Activated CD4-positive, alpha-beta T cell treated with anti-CD3 and anti-CD28 coated beads, Interleukin-2, amount 50 U/mL, for 1 hour (primary cell): ENCODE data around the gene ZNF2.

ENCODE experiments used
- DNase-seq: peaks from one replicate; pipeline ENCODE4 v3.0.0-alpha.2; 2020

ZNF2 gene

DNA sequence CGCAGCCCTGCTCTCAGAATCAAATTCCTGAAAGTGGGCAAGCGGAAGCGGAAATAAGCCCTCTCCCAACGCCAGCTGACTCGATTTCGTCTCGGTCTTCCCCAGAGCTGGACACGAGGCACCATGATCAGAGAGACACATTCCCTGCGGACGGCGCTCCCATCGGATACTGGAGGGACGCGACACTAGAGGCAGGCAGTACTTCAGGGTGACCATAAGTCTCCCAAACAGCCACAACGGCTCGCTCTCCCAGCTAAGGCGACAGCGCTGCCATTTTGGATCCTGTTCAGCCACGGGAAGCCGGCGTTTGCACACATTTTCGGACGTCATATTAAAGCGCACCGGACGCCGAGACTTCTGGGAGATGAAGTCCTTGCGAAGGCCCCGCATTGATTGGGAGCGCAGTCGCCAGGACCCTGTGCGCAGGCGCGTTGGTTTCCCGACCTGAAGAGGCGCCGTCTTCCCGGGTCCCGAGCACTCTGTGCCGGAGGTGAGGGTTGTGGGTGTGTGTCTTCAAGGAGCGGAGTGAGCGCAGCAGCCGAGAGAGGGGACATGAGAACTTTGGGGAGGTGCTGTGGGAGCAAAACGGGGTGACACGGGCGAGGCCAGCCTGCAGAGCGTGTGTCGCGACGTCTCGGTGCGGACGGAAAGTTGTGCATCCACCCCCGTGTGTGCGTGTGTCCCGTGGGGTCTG, at the start of gene ZNF2:
TSS of gene ZNF2 (plus strand) at position 439 of the 694 bp plus-strand sequence. CDS start 10,418 bp downstream, outside the sequence.
- peak; percentile 97 for DNase-seq

DNA sequence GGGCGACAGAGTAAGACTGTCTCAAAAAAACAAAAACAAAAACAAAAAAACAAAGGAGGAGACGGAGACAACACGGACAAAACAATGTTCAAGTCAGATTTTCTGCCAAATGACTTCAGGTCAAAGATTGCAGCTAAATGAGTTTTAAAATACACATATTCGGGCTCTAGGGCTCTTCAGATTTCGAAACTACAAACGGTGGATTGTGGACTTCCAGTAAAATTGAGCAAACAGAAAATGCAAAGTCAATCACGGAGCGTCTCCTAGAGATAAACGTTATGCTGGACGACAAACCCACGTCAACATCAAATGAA, 44.6 kb upstream of the ZNF2 start:
- no peak for DNase-seq

DNA sequence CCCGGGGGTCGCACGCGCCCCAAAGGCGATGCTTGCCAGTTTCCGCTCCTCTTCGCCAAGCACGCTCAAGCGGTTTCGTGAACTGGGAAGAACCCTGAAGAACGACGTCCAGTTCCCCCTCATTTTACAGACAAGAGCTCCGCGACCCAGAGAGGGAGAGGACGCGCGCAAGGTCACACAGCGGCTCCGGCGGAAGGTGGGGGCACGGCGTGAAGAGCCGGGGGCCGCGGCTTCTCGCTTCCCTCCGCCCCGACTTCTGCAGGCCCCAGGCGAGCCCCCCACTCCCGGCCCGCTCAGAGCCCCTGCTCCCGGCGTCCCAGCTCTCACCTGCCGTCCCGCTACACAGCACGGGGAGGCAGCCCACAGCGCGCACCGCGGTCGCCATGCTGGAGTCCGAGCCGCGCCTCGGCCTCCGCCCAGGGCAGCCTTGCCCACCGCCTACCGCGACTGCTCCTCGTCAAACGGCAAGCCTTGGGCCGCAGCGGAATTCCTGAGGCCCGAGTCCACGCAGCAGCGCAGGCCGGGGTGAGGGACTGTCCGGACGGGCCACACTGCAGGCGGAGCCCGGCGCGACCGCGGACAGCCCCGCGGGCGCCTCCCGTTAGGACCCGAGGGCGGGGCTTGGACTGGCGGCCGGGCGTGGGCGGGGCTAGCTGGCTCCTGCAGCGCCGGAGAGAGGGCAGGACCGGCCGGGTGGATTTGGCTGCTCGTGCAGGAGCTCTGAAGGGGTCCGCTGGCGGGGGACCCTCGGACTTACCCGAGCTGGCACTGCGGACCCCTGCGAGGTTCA, 44.0 kb upstream of the ZNF2 start, which contains the start of gene MRPS5:
TSS of gene MRPS5 (minus strand) at position 402 of the 790 bp plus-strand sequence. CDS start at position 385, 17 bp downstream.
- DNase-seq: peak; percentile 85

DNA sequence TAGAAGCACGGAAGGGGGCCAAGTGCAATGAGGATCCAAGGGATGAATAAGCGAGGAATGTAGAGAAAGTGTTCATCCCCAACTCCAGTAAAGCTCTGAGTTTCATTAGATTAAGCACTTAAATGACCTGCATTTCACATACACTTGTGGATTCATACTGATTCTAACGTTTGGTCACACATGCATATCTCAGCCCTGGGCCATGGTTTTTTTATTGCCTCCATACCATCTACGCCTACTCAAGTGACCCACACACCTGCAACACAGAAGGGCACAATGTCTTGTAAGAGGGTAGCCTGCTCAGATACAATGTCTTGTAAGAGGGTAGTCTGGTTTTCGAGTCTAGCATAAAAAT, 43.4 kb upstream of the ZNF2 start:
- DNase-seq: no peak

DNA sequence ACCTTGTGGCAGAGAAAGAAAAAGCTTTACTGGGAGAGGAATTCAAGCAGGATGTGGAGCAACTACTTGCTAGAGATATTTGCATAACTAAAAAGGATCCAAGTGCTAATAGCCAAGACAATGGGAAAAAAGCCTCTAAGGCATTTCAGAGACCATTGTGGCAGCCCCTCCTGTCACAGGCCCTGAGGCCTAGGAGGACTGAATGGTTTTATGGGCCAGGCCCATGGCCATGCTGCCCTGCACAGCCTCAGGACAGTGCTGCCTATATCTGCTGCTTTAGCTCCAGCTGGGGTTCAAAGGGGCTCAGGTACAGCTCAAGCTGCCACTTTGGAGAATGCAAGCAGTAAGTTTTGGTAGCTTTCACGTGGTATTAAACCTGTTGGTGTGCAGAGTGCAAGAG, 26.9 kb upstream of the ZNF2 start:
- no peak for DNase-seq

DNA sequence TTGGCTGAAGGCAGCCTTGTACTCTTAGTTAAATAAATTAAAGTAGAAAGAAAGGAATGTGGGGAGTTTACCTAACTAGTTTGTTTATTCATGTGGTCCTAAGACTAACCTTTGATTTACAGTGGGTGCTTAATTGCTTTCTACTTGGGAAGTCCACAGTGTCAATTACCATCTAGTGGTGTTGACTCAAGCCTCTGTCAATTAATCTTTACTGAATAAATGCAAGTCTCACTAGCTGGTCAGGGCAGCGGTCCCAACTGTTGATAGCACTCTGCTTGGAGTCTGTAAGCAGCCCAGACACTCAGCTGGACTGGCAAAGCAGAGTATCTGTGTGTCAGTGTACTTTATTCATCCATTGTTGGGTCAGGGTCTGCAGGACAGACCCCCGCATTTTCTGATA, 21.8 kb upstream of the ZNF2 start:
- DNase-seq: no peak

DNA sequence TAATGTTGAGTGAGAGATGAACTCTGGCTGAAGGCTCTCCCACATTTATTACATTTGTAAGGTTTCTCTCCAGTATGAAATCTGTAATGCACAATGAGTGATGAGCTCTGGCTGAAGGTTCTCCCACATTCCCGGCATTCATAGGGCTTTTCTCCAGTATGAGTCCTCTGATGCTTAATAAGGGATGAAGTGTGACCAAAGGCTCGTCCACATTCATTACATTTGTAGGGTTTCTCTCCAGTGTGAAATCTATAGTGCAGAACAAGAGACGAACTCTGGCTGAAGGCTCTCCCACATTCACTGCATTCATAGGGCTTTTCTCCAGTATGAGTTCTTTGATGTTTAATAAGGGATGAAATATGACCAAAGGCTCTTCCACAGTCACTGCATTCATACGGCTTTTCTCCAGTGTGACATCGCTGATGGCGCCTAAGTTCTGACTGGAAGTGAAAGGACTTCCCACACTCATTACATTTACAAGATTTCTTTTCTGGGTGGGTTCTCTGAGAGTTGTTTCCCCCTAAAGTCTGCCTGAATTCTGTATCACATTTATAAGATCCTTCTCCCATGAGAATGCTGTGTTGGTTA, 16.1 kb upstream of the ZNF2 start:
- no peak for DNase-seq

DNA sequence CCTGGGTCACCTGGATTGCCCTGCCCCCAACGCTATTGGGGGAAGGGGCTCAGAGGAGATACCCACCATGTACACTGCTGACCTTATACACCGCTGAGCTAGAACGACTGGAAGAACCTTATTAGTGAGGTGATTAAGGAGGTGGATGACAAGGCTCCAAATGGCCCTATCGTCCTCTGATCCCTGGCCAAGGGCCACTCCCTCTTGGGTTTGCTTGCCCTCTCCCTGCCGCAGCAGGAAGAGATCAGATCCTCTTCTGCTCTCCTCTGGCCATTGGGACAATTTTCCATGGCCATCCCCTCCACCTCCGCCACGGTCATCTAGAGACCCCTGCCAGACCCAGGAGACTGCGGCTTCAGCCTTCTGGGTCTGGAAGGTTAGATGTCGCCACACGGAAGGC, 7.2 kb upstream of the ZNF2 start:
- DNase-seq: no peak

DNA sequence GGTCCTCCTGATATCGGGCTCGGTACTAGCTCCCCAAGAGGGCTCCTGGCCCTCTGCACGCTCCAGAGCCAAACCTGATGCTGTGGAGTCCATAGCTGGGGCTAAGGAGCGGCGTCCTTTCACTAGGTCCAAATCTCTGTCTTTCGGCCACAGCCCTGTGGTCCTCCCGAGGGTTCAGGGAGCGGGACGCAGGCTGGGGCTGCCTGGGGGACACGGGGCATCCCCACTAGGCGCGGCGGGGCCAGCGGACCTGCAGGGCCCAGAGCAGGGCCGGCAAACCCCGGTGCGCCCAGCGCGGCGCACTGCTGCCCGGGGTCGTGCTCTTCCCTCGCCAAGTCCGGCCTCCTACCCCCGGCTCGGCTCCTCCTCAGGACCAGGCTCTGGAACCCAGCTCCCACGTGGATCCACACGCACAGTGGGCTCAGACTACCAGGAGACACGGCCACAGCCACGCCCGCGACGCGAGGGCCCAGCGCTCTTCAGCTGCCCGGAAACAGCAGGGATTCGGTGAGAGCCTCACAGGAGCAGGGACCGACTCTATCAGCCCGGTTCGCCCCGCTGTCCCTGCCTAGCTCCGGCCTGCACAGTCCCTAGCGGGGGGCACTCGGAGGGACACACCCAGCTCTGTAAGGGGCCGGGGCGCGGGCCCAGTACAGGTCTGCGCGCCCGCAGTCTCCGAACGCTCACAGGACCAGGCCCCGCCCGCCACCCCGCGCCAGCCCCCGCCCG, 6.6 kb upstream of the ZNF2 start:
- no peak for DNase-seq

DNA sequence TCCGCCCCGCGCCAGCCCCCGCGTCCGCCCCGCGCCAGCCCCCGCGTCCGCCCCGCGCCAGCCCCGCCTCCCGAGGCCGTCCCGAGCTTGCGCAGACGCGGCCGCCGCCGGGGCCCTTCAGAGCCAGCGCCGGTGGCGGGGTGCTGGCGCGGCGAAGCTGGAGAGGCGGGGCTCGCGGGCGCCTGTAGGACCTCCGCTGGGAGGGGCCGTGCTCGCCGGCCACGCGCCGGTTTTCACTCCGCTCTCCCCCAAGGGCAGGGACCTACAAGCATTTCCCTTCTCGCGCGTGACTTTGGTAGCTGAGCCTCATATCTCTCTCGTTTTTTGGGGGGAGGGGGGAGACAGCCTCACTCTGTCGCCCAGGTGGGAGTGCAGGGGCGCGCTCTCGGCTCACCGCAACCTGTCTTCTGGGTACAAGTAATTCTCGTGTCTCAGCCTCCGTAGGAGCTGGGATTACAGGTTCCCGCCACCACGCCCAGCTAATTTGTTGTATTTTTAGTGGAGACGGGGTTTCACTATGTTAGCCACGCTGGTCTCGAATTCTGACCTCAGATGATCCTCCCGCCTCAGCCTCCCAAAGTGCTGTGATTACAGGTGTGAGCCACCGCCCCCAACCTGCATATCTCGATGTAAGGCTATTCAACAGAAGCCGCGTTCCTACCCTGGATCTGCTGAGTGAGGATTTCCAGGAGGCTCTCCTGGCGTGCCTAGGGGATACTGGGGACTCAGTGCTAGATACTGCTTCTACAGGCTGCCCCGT, 5.7 kb upstream of the ZNF2 start, which contains the start of gene ZNF514:
TSS of gene ZNF514 (minus strand) at position 159 of the 760 bp plus-strand sequence. CDS start 6,595 bp downstream, outside the sequence.
- peak; percentile 70 for DNase-seq

DNA sequence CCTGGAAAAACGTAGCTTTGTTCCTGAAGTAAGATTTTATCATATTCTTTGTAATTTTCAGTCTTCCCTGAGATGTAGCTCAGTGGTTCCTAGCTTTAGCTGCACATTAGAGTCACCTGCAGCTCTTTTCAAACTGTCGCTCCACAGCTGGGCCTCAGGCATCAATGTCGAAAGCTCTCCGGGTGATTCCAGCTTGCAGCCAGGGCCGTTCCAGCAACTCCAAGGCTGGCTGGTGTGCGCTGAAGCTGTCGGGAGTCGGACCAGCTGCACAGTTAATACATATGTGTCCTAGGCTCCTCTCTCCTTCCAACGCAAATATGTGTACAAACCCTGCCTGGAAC, 609 bp upstream of the ZNF2 start:
- no peak for DNase-seq

DNA sequence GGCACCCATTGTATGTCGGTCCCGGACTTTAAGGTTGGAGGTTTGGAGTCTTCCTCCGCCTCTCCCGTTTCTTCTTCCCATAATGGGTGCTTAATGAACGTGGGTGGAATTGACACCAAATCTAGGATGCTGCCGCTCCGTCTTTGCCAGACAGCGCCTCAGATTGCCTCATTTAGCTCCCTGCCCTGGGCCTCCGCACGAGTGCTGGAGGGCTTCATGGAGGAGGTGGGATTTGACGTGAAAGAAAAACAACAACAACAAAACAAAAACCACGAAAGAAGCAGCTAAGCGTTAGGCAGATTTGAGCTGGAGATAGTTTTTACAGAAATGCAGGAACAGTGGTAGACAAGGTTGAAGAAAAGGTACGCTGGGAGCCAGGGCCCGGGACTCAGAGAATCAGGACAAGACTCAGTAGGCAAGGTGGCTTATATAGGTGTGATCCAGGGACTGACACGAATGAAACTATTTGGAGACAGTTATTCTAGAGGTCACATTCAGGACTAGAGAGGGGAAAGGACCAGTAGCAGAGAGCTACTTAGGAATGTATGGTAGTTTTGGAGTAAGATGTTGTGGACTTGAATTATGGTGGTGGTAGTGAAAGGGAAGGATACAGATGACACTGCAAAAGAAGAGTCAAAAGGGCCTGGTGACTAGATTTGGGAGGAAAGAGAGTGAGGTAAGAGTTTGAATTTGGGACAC, 605 bp downstream of the ZNF2 start:
- DNase-seq: no peak

DNA sequence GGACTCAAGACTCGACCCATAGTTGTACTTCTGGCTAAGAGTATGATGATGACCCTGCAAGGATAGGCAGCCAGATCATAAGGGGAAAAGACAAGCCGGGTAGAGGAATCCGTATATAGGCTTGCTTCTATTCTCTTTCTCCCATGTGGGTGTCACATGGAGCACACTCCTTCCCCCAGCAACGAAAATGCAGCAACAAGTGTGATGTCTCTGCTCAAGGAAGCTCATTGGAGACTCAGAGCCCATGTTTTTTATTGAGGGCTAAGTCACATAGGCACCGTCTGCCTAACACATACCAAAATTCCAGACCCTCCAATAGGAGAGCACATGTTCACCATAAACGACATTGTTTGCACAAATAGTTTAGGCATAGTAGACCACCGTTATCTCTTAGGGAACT, 6.3 kb downstream of the ZNF2 start:
- no peak for DNase-seq

DNA sequence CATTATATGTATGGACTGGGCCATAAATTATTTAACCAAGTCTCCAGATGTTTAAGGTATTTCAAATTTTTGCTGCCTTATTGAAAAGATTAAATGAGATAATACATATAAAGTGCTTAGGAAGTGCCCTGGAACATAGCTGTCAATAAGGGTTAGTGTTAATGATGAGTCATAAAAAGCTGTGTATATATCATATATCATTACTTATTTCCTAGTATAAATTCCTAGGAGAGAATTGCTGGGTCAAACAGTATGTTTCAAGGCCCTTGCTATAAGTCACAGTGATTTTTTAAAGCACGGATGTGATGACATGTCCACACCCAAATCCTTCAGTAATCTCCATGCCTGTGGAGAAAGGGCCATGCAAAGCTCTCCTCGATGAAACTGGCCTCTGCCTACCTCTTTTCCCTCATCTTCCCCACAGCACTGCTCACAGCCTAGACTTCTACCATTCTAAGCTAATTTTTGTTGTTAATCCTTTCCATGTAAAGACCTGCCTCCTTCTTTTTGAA, 8.5 kb downstream of the ZNF2 start:
- DNase-seq: no peak

DNA sequence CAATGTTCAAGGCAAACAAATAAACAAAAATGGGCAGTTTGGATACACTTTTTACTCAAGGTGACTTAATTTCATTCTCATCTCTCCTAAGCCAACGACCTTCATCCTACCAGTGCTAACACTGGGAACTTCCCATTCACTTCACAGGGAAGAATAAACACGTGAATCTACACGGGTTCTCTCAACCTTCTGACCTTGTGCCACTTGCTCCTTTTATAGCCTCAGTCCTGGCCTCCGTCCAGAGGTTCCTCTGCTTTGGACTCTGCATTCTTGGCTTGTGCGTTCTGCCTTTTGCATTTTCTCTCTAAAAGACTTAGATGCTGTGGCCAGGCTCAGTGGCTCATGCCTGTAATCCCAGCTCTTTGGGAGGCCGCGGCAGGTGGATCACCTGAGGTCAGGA, 13.8 kb downstream of the ZNF2 start:
- no peak for DNase-seq

DNA sequence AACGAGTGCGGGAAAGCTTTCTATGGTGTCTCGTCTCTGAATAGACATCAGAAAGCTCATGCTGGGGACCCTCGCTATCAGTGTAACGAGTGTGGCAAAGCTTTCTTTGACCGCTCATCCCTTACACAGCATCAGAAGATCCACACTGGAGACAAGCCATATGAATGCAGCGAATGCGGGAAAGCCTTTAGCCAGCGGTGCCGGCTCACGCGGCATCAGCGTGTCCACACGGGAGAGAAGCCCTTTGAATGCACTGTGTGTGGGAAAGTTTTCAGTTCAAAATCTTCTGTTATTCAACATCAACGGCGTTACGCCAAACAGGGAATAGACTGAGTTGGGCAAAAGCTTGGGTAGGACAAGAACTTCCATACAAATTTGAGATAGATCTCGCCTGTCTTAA, 16.2 kb downstream of the ZNF2 start:
- DNase-seq: no peak

DNA sequence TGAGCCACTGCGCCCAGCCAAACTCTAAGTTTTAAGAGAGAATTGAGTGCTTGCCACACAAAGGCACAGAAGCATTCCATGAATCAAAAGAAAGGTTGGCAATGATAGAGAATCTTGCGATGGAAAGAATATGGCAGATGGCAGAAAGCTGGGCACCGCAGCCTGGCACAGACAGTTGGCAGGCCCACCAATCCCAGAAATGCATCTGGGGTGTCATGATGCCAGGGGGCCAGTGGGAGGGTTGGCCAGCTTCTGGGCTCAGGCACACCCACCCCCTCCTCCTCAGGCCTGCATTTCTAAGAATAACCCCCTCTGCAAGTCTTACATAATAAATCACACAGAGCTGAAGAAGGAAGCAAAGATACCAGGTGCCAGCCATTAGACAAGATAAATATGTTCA, 19.6 kb downstream of the ZNF2 start:
- DNase-seq: no peak

DNA sequence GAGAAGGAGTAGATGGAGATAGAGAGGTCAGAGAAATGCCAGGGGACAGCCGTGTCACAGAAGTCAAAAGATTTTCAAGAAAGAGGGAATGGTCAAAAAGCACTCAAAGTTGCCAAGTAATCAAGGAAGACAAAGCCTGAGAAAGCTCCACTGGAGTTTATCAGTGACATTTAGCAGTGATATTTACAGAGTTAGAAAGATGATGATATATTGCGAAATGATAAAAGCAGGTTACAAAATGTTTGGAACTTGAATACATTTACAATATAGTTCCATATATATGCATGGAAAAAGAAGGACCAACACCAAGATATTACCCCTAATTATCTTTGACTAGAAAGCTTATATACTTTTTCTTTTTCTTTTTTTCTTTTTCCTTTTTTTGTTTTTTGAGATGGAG, 20.4 kb downstream of the ZNF2 start:
- DNase-seq: no peak

DNA sequence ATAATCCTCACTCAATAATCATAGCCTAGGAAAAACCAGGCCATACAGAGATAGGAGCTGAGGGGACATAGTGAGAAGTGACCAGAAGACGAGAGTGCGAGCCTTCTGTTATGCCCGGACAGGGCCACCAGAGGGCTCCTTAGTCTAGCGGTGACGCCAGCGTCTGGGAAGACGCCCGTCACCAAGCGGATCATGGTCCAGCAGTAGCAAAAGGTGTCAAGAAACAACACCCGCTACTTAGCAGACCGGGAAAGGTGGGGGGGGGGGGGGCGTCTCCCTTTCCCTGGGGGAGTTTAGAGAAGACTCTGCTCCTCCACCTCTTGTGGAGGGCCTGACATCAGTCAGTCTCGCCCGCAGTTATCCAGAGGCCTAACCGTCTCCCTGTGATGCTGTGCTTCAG, 27.3 kb downstream of the ZNF2 start:
- peak; percentile 27 for DNase-seq

DNA sequence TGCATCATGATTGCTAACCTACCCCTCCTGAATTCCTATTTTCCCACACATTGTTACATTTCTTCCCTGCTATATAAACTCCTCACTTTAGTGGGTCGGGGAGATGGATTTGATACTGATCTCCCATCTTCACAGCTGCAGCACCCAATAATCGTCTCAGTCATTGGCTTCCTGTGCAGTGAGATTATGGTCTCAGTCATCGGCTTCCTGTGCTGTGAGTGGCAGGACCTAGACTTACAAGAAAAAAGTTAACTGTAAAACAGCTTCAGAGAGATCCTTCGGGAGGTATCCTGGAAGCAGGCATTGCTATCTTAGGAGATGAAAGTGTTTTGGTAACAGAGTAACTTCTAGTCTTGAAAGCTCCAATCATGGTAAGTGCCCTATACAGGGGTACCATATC, 38.3 kb downstream of the ZNF2 start:
- no peak for DNase-seq

DNA sequence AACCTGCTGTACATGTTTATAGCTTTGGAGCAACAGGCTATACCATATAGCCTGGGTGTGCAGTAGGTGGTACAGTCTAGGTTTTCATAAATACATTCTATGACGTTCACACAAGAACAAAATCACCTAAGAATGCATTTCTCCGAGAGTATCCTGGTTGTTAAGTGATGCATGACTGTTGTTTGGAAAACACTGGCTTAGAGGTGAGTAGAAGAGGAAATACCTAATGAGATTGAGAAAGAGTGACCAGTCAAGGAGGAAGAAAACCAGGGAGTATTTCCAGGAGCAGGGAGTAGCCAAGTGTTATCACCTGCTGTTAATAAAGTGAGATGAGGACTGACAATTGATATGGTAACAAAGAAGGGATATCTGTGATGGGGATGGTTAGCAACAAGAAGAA, 38.8 kb downstream of the ZNF2 start:
- DNase-seq: no peak

DNA sequence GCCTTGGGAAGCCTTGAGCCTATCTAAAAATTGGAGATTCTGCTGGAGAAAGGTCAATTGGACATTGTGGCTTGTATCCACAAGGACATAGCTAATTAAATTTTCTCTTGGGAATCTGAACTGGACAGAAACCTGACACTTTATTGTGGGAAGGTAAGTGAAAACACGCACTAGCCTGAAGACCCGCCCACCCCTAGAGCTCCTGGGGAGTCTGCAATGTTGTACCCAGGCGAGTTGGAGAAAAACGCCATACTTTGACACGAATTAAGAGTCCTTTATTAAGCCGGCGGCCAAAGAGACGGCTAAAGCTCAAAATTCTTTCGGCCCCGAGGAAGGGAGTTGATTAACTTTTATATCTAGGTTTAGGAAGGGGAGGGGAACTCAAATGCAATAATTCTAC, 40.5 kb downstream of the ZNF2 start:
- no peak for DNase-seq
